T-helper 1 cell treated with Interleukin-12 subunit alpha and Interleukin-12 subunit beta and Interleukin-4 antibody, amounts not matched to agents 30 ng/mL and 1 ng/mL, for 36 hours (primary cell): Measurements from ENCODE around the gene TREH. TPM values are rescaled to one million over a fixed set of nuclear protein-coding genes. Genes with fewer than 3 reads are reported as not detected.

Source experiments
- intact Hi-C: fragments of 100-400 bp; cut with micrococcal nuclease; formaldehyde crosslinking; loops from one replicate; pipeline ENCODE4 v1.15.1; 2024
- total RNA-seq: library from RNA; stranded (reverse); gene quantifications from 2 replicates; pipeline ENCODE4 v1.2.3, GENCODE V29; 2022

Gene TREH
- total RNA-seq, 1 donor from 2014 or later, result not detected

DNA sequence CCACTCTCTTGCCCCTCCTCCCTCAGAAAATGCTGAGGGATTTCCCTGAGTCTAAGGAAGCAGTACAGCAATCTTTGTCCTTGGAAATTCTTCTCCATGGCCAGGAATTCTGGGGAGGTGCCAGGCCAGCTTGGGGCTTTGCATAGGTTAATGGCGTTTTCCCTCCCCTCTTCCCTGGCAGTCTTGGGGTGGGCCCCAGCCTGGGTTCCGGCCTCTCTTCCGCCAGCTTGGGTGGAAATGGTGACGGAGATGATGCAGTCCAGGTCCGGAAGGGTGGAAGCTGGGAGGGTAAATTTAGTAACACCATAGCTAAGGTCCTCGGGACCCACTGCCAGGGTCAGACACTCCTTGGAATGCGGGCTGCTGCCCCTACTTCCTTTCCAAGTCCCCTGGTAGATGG lies 67.1 kb downstream of the TREH start:
- intact Hi-C loops, result loop anchor here (5.0 kb wide), 1 partner anchor 805 kb away; no protein-coding TSS in a partner anchor

DNA sequence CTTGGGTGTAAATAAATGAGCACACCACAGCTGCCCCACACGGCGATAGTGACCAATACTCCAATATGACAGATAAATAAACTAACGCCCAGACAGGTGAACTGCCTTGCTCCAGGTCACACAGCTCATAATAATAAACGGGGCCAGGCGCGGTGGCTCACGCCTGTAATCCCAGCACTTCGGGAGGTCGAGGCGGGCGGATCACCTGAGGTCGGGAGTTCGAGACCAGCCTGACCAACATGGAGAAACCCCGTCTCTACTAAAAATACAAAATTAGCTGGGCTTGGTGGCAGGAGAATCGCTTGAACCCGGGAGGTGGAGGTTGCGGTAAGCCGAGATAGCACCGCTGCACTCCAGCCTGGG lies 68.0 kb downstream of the TREH start:
- intact Hi-C loops, result loop anchor here (1.0 to 5.0 kb wide), 4 partner anchors 16 to 804 kb away; no protein-coding TSS in a partner anchor

DNA sequence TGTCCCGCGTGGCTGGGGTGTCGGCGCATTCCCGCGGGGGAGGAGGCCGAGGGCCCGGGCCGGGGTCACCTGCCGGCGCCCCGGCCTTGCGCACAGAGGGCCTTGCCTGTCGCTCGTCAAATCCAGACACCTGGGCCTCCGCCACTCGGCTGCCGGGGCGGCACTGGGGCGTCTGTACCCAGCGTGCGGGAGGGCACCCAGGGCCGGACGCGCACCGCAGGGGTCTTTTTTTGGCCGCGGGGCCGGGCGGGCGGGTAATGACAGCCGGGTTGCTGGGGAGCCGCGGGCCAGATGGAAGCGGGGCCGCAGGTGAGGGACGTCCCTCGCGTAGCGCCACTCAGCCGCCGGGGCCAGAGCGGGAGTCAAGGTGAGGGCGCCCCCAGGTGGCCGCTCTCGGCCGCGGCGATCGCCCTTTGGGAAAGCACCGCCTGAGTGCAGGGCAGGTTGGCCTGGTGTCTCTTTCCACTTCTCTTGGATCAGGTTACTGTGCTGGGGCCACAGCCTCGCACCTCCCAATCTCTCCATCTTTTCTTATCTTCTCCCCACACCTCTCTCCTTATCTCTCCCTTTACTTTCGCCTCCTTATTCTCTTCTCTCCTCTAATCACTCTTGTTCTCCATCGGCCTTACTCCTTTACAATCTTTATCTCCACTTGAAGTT lies 68.5 kb downstream of the TREH start:
- intact Hi-C loops, result loop anchor here (1.0 to 5.0 kb wide), 4 partner anchors 16 to 804 kb away; no protein-coding TSS in a partner anchor

DNA sequence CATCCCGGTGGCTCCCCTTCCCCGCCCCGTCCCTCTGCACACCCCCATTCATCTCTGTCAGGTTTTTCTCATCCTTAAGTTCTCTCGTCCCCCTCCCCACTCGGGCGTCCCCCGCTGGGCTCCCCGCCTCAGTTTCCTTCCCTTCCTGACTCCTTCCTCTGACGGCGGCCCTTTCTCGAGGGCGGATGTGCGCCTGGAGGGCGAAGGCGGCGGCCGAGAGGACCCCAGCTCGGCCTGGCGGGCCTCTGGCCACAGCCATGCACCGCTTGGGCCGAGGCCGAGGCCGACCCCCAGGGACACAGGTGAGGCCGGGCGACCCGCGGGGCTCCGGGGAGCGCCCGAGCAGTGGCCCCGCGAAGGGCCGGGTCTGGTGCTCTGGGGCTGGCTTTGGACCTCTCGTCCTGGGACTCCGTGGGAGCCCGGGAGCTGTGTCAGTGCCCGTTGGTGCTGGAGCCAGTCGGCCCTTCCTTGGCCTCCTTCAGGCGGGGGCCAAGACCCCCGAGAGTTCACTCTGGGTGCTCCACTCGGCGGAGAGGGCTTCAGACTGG lies 69.2 kb downstream of the TREH start:
- intact Hi-C loops, result loop anchor here (5.0 kb wide), 1 partner anchor 803 kb away; no protein-coding TSS in a partner anchor

DNA sequence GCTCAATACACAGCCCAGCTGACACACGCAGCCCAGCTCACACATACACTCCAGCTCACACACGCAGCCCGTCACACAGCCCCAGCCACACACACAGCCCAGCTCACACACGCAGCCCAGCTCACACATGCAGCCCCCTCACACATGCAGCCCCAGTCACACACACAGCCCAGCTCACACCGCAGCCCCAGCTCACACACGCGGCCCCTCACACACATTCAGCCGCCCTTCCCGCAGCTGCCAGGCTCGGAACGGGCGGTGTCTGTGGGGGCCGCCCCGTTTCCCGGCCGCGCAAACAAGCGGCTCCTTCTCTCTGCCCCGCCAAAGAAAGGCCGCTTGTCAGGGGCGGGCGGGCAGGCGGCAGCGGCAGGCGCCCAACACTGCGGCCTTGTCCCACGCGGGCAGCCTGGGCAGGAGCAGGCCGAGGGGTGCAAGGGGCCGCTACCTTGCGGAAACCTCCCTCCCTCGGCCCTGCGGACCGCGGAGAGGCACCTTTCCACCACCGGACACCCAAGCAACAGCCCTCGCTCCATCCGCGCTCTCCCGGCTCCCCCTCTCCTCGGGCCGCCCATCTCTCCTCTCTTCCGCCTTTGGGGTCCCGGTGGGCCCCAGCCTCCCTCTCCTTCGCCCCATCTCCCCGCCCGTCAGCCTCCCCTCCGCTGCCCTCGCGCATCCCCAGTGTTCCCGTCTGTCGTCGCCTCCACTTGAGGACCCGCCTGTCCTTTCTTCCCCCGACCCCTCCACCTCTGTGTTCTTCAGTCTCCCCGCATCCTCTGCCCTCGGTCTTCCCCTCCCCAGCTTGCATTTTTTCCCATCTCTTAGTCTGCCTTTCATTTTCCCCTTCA lies 69.8 kb downstream of the TREH start:
- intact Hi-C loops, result loop anchor here (5.0 kb wide), 2 partner anchors 388 to 802 kb away; partner anchors contain the start of gene CENATAC

DNA sequence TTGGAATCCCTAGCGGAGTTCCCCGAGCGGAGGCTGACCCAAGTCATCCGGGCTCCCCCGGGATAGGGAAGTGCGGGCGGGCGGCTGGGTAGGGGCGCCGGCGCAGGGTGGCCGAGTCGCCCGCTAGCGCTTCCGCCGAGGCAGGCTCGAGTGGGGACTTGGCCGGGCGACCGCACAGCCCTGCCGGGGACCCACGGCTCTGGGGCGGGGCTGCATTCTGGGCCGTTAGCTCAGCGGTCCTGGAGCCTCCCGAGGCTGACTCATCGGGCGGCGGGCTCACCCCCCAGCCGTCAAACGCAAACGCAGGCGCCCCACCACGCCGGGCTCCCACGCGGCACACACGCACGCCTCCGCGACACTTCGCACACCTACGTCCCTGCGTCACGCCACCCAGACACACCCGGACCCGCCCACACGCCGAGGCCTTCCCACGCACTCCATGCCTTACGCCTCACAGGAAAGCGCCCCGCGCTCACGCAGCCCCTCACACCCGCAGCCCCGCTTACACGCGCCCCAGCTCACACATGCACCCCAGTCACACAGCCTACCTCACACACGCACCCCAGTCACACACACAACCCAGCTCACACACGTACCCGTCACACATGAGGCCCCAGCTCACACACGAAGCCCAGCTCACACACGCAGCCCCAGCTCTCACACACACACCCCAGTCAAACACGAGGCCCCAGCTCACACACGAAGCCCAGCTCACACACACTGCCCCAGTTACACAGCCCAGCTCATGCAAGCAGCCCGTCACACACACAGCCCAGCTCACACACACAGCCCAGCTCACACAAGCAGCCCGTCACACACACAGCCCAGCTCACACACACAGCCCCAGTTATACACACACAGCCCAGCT lies 70.9 kb downstream of the TREH start:
- intact Hi-C loops, result loop anchor here (5.0 kb wide), 1 partner anchor 389 kb away; the partner anchor contains the start of gene CENATAC

DNA sequence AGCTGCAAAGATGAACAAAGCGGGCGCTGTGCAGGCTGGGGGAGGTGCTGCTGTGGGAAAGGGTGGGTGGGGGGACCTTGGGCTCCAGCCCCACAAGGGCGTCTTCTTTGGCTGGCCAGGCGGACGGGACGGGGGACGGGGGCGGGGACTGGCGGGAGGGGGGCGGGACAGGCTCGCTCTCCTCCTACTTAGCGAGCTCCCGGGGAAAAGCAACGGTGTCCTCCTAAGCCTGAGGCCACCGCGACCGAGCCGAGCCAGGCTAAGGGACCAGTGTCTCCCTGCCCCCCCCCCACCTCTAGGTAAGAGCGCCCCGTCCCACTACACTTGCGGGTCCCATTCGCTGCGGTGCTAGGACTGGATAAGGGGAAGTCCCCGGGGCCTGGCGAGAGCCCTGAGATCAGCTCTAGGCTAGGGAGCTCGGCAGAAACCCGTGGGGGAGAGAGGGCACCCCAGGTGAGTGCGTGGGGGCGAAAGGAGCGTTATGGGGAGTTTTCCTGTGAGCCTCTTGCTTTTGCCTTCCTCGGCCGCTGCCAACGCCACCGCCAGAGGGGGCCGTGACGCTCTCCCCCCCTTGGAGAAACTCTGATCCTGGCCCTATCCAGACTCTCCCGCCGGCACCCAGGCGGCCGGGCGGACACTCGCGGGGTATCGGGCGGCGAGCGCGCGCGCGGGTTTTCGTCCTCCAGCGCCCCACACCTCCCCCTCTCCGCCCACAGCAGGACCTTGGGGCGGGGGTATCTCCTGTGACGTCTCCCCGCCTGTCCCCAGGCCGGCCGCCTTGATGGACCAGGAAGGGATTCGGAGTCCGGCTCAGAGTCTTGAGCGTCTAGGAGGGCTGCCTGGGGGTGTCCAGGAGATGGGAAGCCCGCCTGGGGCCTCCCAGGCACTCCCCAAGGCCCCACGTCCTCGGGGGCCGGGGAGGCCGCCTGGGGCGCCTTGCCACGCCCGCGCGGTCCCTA lies 71.8 kb downstream of the TREH start, which contains the start of gene PHLDB1:
Gene PHLDB1, plus strand, starts transcription at position 215 of the 959 bp plus-strand sequence. CDS start 6,222 bp downstream, outside the sequence.
- intact Hi-C loops, result loop anchor here (1.0 to 5.0 kb wide), 3 partner anchors 12 to 390 kb away; partner anchors contain the start of genes ARCN1 and CENATAC

Other genes with a start within 250 kb of the TREH start
- 148 and 158 TPM in 2 replicates for gene KMT2A, start 243.2 kb downstream of the TREH start, total RNA-seq
- 0.90 and 2.2 TPM in 2 replicates for gene TTC36, start 152.2 kb downstream of the TREH start, total RNA-seq
- gene TMEM25, start 148.5 kb downstream of the TREH start, total RNA-seq, result 7.7 and 13.3 TPM in 2 replicates
- gene IFT46, start 113.7 kb downstream of the TREH start, total RNA-seq, result 10.2 and 10.8 TPM in 2 replicates
- 154 and 161 TPM in 2 replicates for gene ARCN1, start 107.2 kb downstream of the TREH start, total RNA-seq
- 0.56 and 1.0 TPM in 2 replicates for gene PHLDB1, start 72.0 kb downstream of the TREH start, total RNA-seq
- 157 and 159 TPM in 2 replicates for gene DDX6, start 111.5 kb upstream of the TREH start, total RNA-seq
- 0.51 and 0.59 TPM in 2 replicates for gene CXCR5, start 204.2 kb upstream of the TREH start, total RNA-seq
- 65.4 and 69.0 TPM in 2 replicates for gene BCL9L, start 246.3 kb upstream of the TREH start, total RNA-seq